GM12801 (cell line): ENCODE data around the gene IL11.

ENCODE experiments used
- TF ChIP-seq, protein P1 (sequence below): IDR thresholded peaks from one replicate; pipeline ENCODE4 v1.5.1; 2011; ENCODE audit warnings: control low read depth; ENCODE audit not compliant: insufficient read length; ENCODE audit errors: extremely low read depth

Gene IL11

GRCh38 chr19:55370305-55370988 is at the start of gene IL11:
Gene IL11, minus strand, starts transcription at chr19:55370463. Its CDS starts 153 bp downstream, at chr19:55370310.
- TF ChIP-seq, protein P1, sequence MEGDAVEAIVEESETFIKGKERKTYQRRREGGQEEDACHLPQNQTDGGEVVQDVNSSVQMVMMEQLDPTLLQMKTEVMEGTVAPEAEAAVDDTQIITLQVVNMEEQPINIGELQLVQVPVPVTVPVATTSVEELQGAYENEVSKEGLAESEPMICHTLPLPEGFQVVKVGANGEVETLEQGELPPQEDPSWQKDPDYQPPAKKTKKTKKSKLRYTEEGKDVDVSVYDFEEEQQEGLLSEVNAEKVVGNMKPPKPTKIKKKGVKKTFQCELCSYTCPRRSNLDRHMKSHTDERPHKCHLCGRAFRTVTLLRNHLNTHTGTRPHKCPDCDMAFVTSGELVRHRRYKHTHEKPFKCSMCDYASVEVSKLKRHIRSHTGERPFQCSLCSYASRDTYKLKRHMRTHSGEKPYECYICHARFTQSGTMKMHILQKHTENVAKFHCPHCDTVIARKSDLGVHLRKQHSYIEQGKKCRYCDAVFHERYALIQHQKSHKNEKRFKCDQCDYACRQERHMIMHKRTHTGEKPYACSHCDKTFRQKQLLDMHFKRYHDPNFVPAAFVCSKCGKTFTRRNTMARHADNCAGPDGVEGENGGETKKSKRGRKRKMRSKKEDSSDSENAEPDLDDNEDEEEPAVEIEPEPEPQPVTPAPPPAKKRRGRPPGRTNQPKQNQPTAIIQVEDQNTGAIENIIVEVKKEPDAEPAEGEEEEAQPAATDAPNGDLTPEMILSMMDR: no peak

GRCh38 chr19:55419624-55420236 is 49.5 kb upstream of the IL11 start:
- TF ChIP-seq, protein P1: no peak

- TF ChIP-seq, protein P1: no peak
These were observed 48.8 kb upstream of the IL11 start for GRCh38 chr19:55419103-55419502.

GRCh38 chr19:55418185-55418584 is 47.9 kb upstream of the IL11 start:
- TF ChIP-seq, protein P1: no peak

DNA sequence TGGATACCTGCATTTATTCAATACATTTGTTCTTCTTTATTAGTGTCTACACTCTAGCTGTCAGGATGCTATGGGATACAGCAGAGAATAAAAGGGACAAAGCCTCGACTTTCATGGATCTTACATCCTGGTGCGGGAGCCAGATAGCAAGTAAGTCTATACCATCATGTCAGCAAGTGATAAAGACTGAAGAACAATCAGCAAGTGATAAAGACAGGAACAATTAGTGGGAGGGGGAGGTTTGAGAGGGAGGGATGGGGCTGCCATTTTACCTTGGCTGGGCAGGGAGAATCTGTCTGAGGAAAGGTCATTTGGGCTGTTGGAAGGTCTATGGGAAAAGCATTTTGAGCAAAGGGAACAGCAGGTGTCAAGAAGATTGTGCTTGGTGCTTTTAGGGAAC is 39.9 kb upstream of the IL11 start:
- TF ChIP-seq, protein P1: no peak

DNA sequence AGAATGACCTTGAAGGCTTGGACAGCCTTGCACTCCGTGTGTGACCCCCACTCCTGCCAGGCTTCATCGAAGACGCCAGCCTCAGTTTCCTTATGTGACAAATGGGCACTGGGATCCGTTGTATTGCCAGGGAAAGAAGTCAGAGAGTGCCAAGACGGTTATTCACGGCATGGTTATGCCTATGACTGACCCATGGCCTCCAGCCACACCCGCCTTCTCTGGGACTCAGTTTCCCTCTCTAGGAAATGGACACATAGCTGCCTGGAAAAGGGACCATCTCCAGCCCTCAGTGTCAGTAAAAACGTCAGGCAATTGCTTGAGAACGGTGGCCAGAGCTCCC is 38.2 kb upstream of the IL11 start:
- TF ChIP-seq, protein P1: no peak

- TF ChIP-seq, protein P1: no peak
These were observed 37.7 kb upstream of the IL11 start for GRCh38 chr19:55407800-55408532.
